Peyer's patch (tissue), 4 donors: ENCODE data around the gene ATP5PO.

Source experiments
- POLR2A ChIP-seq, 2 donors: fragments of 450-650 bp; IDR thresholded peaks; one replicate each; pipeline ENCODE4 v1.5.1; 2017; ENCODE audit warnings: antibody characterized with exemption in 2 of 2, mild to moderate bottlenecking in 2 of 2, moderate library complexity in 2 of 2
- TF ChIP-seq, protein P1 (sequence below), 6 experiments: fragments of 450-650 bp in 4 of 6; fragments of 200-600 bp in 2 of 6; sonication (generic) in 1 of 6; IDR thresholded peaks; one replicate each; pipeline ENCODE4 v1.5.1; 2017 to 2019; ENCODE audit warnings: antibody characterized with exemption in 6 of 6, mild to moderate bottlenecking in 3 of 6, moderate library complexity in 1 of 6

DNA sequence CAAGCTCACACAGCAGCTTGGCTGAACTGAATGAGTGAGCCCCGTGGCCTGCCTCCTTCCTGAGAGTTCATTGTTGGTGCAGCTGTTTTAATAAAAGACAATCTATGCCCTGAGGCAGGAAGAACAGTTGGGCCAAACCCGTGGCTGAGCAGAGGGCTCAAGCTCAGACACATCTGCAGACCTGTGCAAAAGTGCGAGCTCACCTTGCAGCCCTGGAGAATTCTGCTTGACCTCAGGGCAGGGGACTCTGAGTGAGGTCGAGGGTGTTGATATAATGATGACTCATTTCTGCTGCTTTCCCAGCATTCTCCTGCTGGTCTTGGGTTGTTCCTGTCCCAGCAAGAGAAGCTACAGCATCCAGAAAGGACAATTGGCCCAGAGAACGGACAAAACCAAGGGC, 61.0 kb downstream of the ATP5PO start:
- TF ChIP-seq, protein P1, sequence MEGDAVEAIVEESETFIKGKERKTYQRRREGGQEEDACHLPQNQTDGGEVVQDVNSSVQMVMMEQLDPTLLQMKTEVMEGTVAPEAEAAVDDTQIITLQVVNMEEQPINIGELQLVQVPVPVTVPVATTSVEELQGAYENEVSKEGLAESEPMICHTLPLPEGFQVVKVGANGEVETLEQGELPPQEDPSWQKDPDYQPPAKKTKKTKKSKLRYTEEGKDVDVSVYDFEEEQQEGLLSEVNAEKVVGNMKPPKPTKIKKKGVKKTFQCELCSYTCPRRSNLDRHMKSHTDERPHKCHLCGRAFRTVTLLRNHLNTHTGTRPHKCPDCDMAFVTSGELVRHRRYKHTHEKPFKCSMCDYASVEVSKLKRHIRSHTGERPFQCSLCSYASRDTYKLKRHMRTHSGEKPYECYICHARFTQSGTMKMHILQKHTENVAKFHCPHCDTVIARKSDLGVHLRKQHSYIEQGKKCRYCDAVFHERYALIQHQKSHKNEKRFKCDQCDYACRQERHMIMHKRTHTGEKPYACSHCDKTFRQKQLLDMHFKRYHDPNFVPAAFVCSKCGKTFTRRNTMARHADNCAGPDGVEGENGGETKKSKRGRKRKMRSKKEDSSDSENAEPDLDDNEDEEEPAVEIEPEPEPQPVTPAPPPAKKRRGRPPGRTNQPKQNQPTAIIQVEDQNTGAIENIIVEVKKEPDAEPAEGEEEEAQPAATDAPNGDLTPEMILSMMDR (IDR thresholded peaks at IDR 0.05): no peak
- no peak for TF ChIP-seq POLR2A (IDR thresholded peaks at IDR 0.05)
